Astrocyte (in vitro differentiated cells and primary cell): ENCODE data around the gene PTGIS. TPM values are rescaled to one million over a fixed set of nuclear protein-coding genes. Genes with fewer than 3 reads are reported as not detected.

Source experiments
- DNase-seq: peaks from one replicate; pipeline ENCODE4 v3.0.0-alpha.2; 2010; ENCODE audit warnings: low read depth
- FAIRE-seq: peaks from 2 replicates; lab custom pipeline; 2011; peaks lifted over from hg19 to GRCh38; lab: Jason Lieb, UNC
- H2AFZ ChIP-seq: 2 replicates; pipeline ENCODE4 v1.6.0; 2012; ENCODE audit warnings: low read depth, low read length, inconsistent platforms
- H3K27ac ChIP-seq: 2 replicates; pipeline ENCODE4 v1.5.1; 2011; ENCODE audit warnings: low read depth, low read length, inconsistent platforms
- H3K27me3 ChIP-seq: 2 replicates; pipeline ENCODE4 v1.6.0; 2011; ENCODE audit warnings: low read length, inconsistent platforms; ENCODE audit not compliant: insufficient read depth
- H3K36me3 ChIP-seq: 2 replicates; pipeline ENCODE4 v1.5.1; 2011; ENCODE audit warnings: low read length, inconsistent platforms; ENCODE audit not compliant: insufficient read depth
- H3K4me1 ChIP-seq: 2 replicates; pipeline ENCODE4 v1.5.1; 2011; ENCODE audit warnings: low read length, inconsistent platforms; ENCODE audit not compliant: insufficient read depth
- H3K4me2 ChIP-seq: 2 replicates; pipeline ENCODE4 v1.6.0; 2012; ENCODE audit warnings: low read length, inconsistent platforms
- H3K4me3 ChIP-seq: 2 replicates; pipeline ENCODE4 v1.5.1; 2011; ENCODE audit warnings: low read depth, mild to moderate bottlenecking, low read length, inconsistent platforms; ENCODE audit not compliant: insufficient read depth
- H3K79me2 ChIP-seq: 2 replicates; pipeline ENCODE4 v1.6.0; 2012; ENCODE audit warnings: mild to moderate bottlenecking, low read length, inconsistent platforms; ENCODE audit not compliant: insufficient read depth
- H3K9ac ChIP-seq: 2 replicates; pipeline ENCODE4 v1.6.0; 2012; ENCODE audit warnings: mild to moderate bottlenecking, low read length, inconsistent platforms
- H3K9me3 ChIP-seq: 2 replicates; pipeline ENCODE4 v1.5.1; 2012; ENCODE audit warnings: low read depth, mild to moderate bottlenecking, low read length, inconsistent platforms; ENCODE audit not compliant: insufficient read depth
- H4K20me1 ChIP-seq: 2 replicates; pipeline ENCODE4 v1.6.0; 2012; ENCODE audit warnings: low read length, inconsistent platforms; ENCODE audit not compliant: insufficient read depth
- H3K27ac Mint-ChIP-seq: one replicate; pipeline ENCODE4 v1.8.0; 2021; ENCODE audit warnings: mild to moderate bottlenecking, mixed read lengths; ENCODE audit not compliant: unreplicated experiment
- H3K27me3 Mint-ChIP-seq: one replicate; pipeline ENCODE4 v1.8.0; 2021; ENCODE audit warnings: low read depth, mixed read lengths; ENCODE audit not compliant: unreplicated experiment
- H3K36me3 Mint-ChIP-seq: one replicate; pipeline ENCODE4 v1.8.0; 2021; ENCODE audit warnings: low read depth, mixed read lengths; ENCODE audit not compliant: unreplicated experiment
- H3K4me1 Mint-ChIP-seq: one replicate; pipeline ENCODE4 v1.8.0; 2021; ENCODE audit warnings: low read depth, mixed read lengths; ENCODE audit not compliant: unreplicated experiment
- H3K4me3 Mint-ChIP-seq: one replicate; pipeline ENCODE4 v1.8.0; 2021; ENCODE audit warnings: mild to moderate bottlenecking, moderate library complexity, mixed read lengths; ENCODE audit not compliant: unreplicated experiment
- H3K9me3 Mint-ChIP-seq: one replicate; pipeline ENCODE4 v1.8.0; 2021; ENCODE audit warnings: mild to moderate bottlenecking, mixed read lengths; ENCODE audit not compliant: unreplicated experiment
- CTCF ChIP-seq: IDR thresholded peaks from 2 replicates; pipeline ENCODE4 v1.5.1; 2011; ENCODE audit warnings: low read depth, mild to moderate bottlenecking, inconsistent platforms, low read length, moderate library complexity; ENCODE audit not compliant: insufficient read depth
- EZH2 ChIP-seq: IDR thresholded peaks from 2 replicates; pipeline ENCODE4 v1.6.1; 2012; ENCODE audit warnings: mild to moderate bottlenecking, low read length, inconsistent platforms; ENCODE audit not compliant: insufficient read depth
- total RNA-seq: library from RNA; stranded (reverse); gene quantifications from 2 replicates; pipeline ENCODE4 v1.2.1, GENCODE V29; 2021

Gene PTGIS
- total RNA-seq, 1 donor from 2014 or later, result 1.9 TPM

- Histone ChIP-seq H3K27me3 (peaks cover 3% of the 10 kb centered on the region), H4K20me1 (no peaks in the 10 kb centered on the region), H3K4me3 (no peak overlapping the region), H3K4me1 (no peaks in the 10 kb centered on the region), H3K9ac (no peak overlapping the region), H3K36me3 (no peaks in the 10 kb centered on the region), H3K4me2 (no peak overlapping the region), H3K9me3 (no peaks in the 10 kb centered on the region), H3K79me2 (no peaks in the 10 kb centered on the region), H2AFZ (no peak overlapping the region), H3K27ac (no peak overlapping the region)
- Mint-ChIP-seq H3K4me1 (no peaks in the 10 kb centered on the region), H3K36me3 (peaks cover 5% of the 10 kb centered on the region), H3K27me3 (peaks cover 33% of the 10 kb centered on the region), H3K4me3 (no peak overlapping the region), H3K27ac (no peak overlapping the region), H3K9me3 (peaks cover 4% of the 10 kb centered on the region)
- FAIRE-seq, result no peak
- DNase-seq, result peak; percentile 20
- TF ChIP-seq EZH2 (no peak), CTCF (no peak)
Observed at GRCh38 chr20:49516916-49517804, 50.8 kb downstream of the PTGIS start.

- H3K4me1 Mint-ChIP-seq, result peaks cover 5% of the 10 kb centered on the region
- peaks cover 1% of the 10 kb centered on the region for H3K9me3 Mint-ChIP-seq
- Histone ChIP-seq H3K4me2 (no peak overlapping the region), H3K9ac (no peak overlapping the region), H4K20me1 (no peaks in the 10 kb centered on the region), H3K27me3 (peaks cover 3% of the 10 kb centered on the region), H3K79me2 (no peaks in the 10 kb centered on the region), H2AFZ (no peak overlapping the region), H3K4me1 (peaks cover 7% of the 10 kb centered on the region), H3K27ac (no peak overlapping the region), H3K4me3 (no peak overlapping the region), H3K36me3 (no peaks in the 10 kb centered on the region), H3K9me3 (no peaks in the 10 kb centered on the region)
- H3K4me3 Mint-ChIP-seq, result no peak overlapping the region
- no peak overlapping the region for H3K27ac Mint-ChIP-seq
- FAIRE-seq (no peak), DNase-seq (no peak)
- no peaks in the 10 kb centered on the region for H3K36me3 Mint-ChIP-seq
- TF ChIP-seq EZH2 (no peak), CTCF (no peak)
- peaks cover 29% of the 10 kb centered on the region for H3K27me3 Mint-ChIP-seq
Observed at GRCh38 chr20:49515586-49515985, 52.4 kb downstream of the PTGIS start.

GRCh38 chr20:49513517-49513916 lies 54.4 kb downstream of the PTGIS start:
- H3K79me2 ChIP-seq, result no peaks in the 10 kb centered on the region
- Mint-ChIP-seq H3K27ac (no peak overlapping the region), H3K4me1 (peaks cover 10% of the 10 kb centered on the region), H3K9me3 (peaks cover 1% of the 10 kb centered on the region), H3K4me3 (no peak overlapping the region), H3K27me3 (peaks cover 24% of the 10 kb centered on the region), H3K36me3 (no peaks in the 10 kb centered on the region)
- no peaks in the 10 kb centered on the region for H4K20me1 ChIP-seq
- H3K36me3 ChIP-seq, result no peaks in the 10 kb centered on the region
- H3K4me2 ChIP-seq, result no peak overlapping the region
- FAIRE-seq (no peak), DNase-seq (no peak)
- H3K27me3 ChIP-seq, result peaks cover 3% of the 10 kb centered on the region
- no peak overlapping the region for H2AFZ ChIP-seq
- no peaks in the 10 kb centered on the region for H3K9me3 ChIP-seq
- H3K27ac ChIP-seq, result no peak overlapping the region
- H3K4me3 ChIP-seq, result no peak overlapping the region
- TF ChIP-seq CTCF (no peak), EZH2 (no peak)
- H3K9ac ChIP-seq, result no peak overlapping the region
- H3K4me1 ChIP-seq, result peaks cover 13% of the 10 kb centered on the region
